H1 (cell line): ENCODE results near the gene UTS2B. TPM values are rescaled to one million over a fixed set of nuclear protein-coding genes. Genes with fewer than 3 reads are reported as not detected.

Source experiments
- CBX8 ChIP-seq: fragments of 300-800, 300-1000 bp; sonication (generic); IDR thresholded peaks from 2 replicates; pipeline ENCODE4 v1.7.1; 2016; ENCODE audit warnings: low read depth, low read length, borderline replicate concordance
- RFX5 ChIP-seq: IDR thresholded peaks from 2 replicates; pipeline ENCODE4 v1.6.1; 2011; ENCODE audit warnings: low read depth, low read length, improper control_type of control experiment, borderline replicate concordance
- polyA plus RNA-seq, 7 experiments: library from polyadenylated mRNA; depleted of rRNA in 3 of 7; stranded (reverse) in 5 of 7; unstranded in 2 of 7; fragments of >200 nt in 5 of 7; fragments of 200-250 nt in 2 of 7; gene quantifications; 1 replicate in 5 of 7; 2 replicates in 1 of 7; 4 replicates in 1 of 7; pipeline versions ENCODE4 v1.2.1 to v1.2.3, GENCODE V29; 2011 to 2013; ENCODE audit warnings: missing spikeins in 2 of 7, mixed read lengths in 2 of 7
- total RNA-seq: library from RNA; stranded (reverse); fragmentation: NEBNext Ultra II Directional; extraction: Animal tissue kit (Norgen Biotek cat#: 25700); gene quantifications from 2 replicates; pipeline ENCODE4 v1.2.1, GENCODE V29; 2021

UTS2B gene
- total and polyA plus RNA-seq, 2 of the 8 experiments (the other 6 are each of a cell fraction or from before 2014, with no cell fraction given): not detected

- TF ChIP-seq CBX8 (no peak), RFX5 (no peak)
- TF ChIP-seq, all 59 proteins: peak for 0
These were observed 30.3 kb upstream of the UTS2B start (continued) for GRCh38 chr3:191360620-191361019.
